ENCODE data around the gene HSPA8. TPM values are rescaled to one million over a fixed set of nuclear protein-coding genes. Genes with fewer than 3 reads are reported as not detected.

The HSPA8 gene
- 1,642 and 3,787 TPM in 2 replicates for total RNA-seq

GRCh38 chr11:123061403-123062157 is at the start of gene HSPA8:
TSS of gene HSPA8 (minus strand) at chr11:123062136. CDS start at chr11:123061324, 812 bp downstream.

Small RNA genes within 50 kb of the gene (small RNA-seq; reads per million reads assigned to genes)
- gene RPL31P47 (ENCODE audit: low replicate concordance) (not detected), gene SNORD14C (ENCODE audit: low replicate concordance) (not detected), gene SNORD14D (ENCODE audit: low replicate concordance) (not detected), gene SNORD14E (ENCODE audit: low replicate concordance) (277 reads per million, percentile 99 among the genes with 10 or more reads in this experiment)

Other genes with a start within 250 kb of the HSPA8 start
- not detected in 2 replicates for gene CRTAM, start 223.6 kb downstream of the HSPA8 start, total RNA-seq
- gene JHY, start 179.4 kb downstream of the HSPA8 start, total RNA-seq = 0.88 and 1.6 TPM in 2 replicates
- gene BSX, start 80.3 kb downstream of the HSPA8 start, total RNA-seq = not detected in 2 replicates
- 267 and 619 TPM in 2 replicates for gene CLMP, start 133.1 kb upstream of the HSPA8 start, total RNA-seq